Mesenteric fat pad (tissue), 1 donor: ENCODE measurements around the gene C2orf81. TPM values are rescaled to one million over a fixed set of nuclear protein-coding genes. Genes with fewer than 3 reads are reported as not detected.

Source experiments
- DNase-seq: peaks from one replicate; pipeline ENCODE4 v3.0.0-alpha.2; 2020; ENCODE audit warnings: low spot score
- total RNA-seq: library from RNA; stranded (reverse); fragmentation: NEBNext Ultra II Directional; extraction: Animal tissue kit (Norgen Biotek cat#: 25700); gene quantifications from one replicate; pipeline ENCODE4 v1.2.1, GENCODE V29; 2021
- donor health status: DM: yes; HTN: yes; CAD: no.

Gene C2orf81
- total RNA-seq, 1 donor from 2014 or later = 1.1 TPM

DNA sequence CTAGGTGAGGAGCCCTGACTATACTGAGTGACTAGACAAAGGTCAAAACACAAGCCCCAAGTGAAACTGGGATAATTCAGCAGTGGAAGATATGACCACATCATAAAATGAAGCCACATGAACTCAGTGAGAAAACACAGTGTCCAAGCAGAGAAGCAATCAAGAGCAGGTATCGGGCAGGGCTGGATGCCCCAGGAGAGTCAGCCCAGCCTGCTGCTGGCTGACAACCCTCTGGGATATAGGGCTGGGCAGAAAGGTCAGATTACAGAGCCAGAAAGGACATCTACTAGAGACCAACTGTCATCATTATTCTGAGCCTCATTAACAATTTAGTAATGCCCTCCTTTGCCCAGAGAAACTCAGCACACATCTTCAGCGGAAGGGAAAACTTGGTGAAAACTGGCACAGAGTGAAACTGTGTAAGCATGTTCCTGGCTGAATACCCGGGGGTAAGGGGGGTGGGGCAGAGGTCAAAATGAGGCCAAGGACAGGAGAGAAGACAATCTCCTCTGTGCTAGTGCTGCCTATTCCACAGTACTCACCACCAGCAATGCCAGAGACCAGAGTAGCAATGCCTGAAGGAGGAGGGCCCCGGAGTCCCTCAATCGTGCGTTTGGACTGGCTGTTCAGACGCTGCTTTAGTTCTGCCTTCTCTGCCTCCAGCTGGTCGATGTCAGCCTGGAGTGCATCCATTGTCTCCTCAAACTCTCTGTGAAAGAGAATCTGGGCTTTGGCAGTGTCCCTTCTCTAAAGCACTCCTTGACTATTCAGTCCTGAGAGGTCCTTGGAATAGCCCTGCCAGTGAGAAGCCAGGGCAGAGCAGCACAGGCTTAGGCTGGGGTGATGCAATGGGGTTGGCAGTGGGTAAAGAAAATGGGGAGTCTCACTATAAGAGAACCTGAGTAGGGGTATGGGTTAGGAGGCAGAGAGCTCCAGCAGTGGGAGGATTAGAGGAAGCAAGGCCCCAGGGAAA lies 56.6 kb downstream of the C2orf81 start:
- no peak for DNase-seq

Other genes with a start within 250 kb of the C2orf81 start
- 109 TPM for gene MOB1A, start 242.7 kb downstream of the C2orf81 start, total RNA-seq
- 47.4 TPM for gene MTHFD2, start 223.0 kb downstream of the C2orf81 start, total RNA-seq
- gene SLC4A5, start 78.2 kb downstream of the C2orf81 start, total RNA-seq = 2.0 TPM
- gene DCTN1, start 41.3 kb downstream of the C2orf81 start, total RNA-seq = 97.1 TPM
- gene WDR54, start 111 bp upstream of the C2orf81 start, total RNA-seq = 4.6 TPM
- gene RTKN, start 20.3 kb upstream of the C2orf81 start, total RNA-seq = 11.3 TPM
- gene INO80B, start 33.5 kb upstream of the C2orf81 start, total RNA-seq = 30.6 TPM
- gene WBP1, start 36.8 kb upstream of the C2orf81 start, total RNA-seq = 45.5 TPM
- 45.6 TPM for gene MOGS, start 43.8 kb upstream of the C2orf81 start, total RNA-seq
- gene MRPL53, start 51.1 kb upstream of the C2orf81 start, total RNA-seq = 102 TPM
- 9.1 TPM for gene CCDC142, start 61.4 kb upstream of the C2orf81 start, total RNA-seq
- gene TTC31, start 61.5 kb upstream of the C2orf81 start, total RNA-seq = 16.8 TPM
- 2.6 TPM for gene LBX2, start 78.0 kb upstream of the C2orf81 start, total RNA-seq
- 22.1 TPM for gene PCGF1, start 86.1 kb upstream of the C2orf81 start, total RNA-seq
- gene TLX2, start 92.8 kb upstream of the C2orf81 start, total RNA-seq = not detected
- gene DQX1, start 104.6 kb upstream of the C2orf81 start, total RNA-seq = not detected
- gene AUP1, start 108.1 kb upstream of the C2orf81 start, total RNA-seq = 112 TPM
- 35.8 TPM for gene HTRA2, start 108.3 kb upstream of the C2orf81 start, total RNA-seq
- gene LOXL3, start 132.3 kb upstream of the C2orf81 start, total RNA-seq = 8.2 TPM
- gene DOK1, start 133.1 kb upstream of the C2orf81 start, total RNA-seq = 38.2 TPM
- gene M1AP, start 226.7 kb upstream of the C2orf81 start, total RNA-seq = 0.32 TPM
- gene SEMA4F, start 232.6 kb upstream of the C2orf81 start, total RNA-seq = 6.6 TPM